Measurements from ENCODE around the gene TMC7. TPM values are rescaled to one million over a fixed set of nuclear protein-coding genes. Genes with fewer than 3 reads are reported as not detected.

The TMC7 gene
- total and polyA plus RNA-seq, 8 donors, result 0.19 to 23.8 (median 0.87) TPM; not detected in 1

- TF ChIP-seq POLR2A (IDR thresholded peaks at IDR 0.05), result no peak
- no peak for TF ChIP-seq EP300 (IDR thresholded peaks at IDR 0.05)
- TF ChIP-seq CTCF (IDR thresholded peaks at IDR 0.05), result no peak
- TF ChIP-seq POLR2AphosphoS5 (IDR thresholded peaks at IDR 0.05), result no peak
- H3K4me1 ChIP-seq, result peaks cover 0 to 18% (median 4%) of the 10 kb centered on the region in 4 donors
- H3K9me3 ChIP-seq, result no peaks in the 10 kb centered on the region
- intact Hi-C loops (cut with DNase I; ENCODE audit: low total_unique reads), result loop anchor here (10.0 kb wide), 1 partner anchor 103 kb away; no protein-coding TSS in a partner anchor
- H3K27ac ChIP-seq, result no peak overlapping the region
- WGBS, 5 donors, result 55 to 80% (median 61%) methylated on average over 6 of the region's 6 CpGs
- DNase-seq, result no peak
- H3K4me3 ChIP-seq, result no peak overlapping the region
- H3K36me3 ChIP-seq, result peaks cover 31 to 86% (median 82%) of the 10 kb centered on the region in 4 donors
- H3K27me3 ChIP-seq, result no peaks in the 10 kb centered on the region
Observed at GRCh38 chr16:19077879-19078278, 94.1 kb downstream of the TMC7 start.

GRCh38 chr16:19083670-19084069, 99.9 kb downstream of the TMC7 start:
- Histone ChIP-seq H3K27ac (no peak overlapping the region), H3K4me1 (peaks cover 14 to 17% (median 15%) of the 10 kb centered on the region in 4 donors), H3K4me3 (no peak overlapping the region), H3K27me3 (no peaks in the 10 kb centered on the region), H3K9me3 (no peaks in the 10 kb centered on the region), H3K36me3 (peaks cover 2 to 30% (median 28%) of the 10 kb centered on the region in 4 donors)
- 74 to 93% (median 88%) methylated on average over 1 of the region's 1 CpG for WGBS, 5 donors
- no peak for DNase-seq
- intact Hi-C loops (cut with DNase I; ENCODE audit: low total_unique reads), result no loop called here
- TF ChIP-seq EP300 (IDR thresholded peaks at IDR 0.05), result no peak
- TF ChIP-seq POLR2AphosphoS5 (IDR thresholded peaks at IDR 0.05), result no peak
- no peak for TF ChIP-seq CTCF (IDR thresholded peaks at IDR 0.05)
- TF ChIP-seq POLR2A (IDR thresholded peaks at IDR 0.05), result no peak

- H3K9me3 ChIP-seq, result no peaks in the 10 kb centered on the region
- intact Hi-C loops (cut with DNase I; ENCODE audit: low total_unique reads), result no loop called here
- TF ChIP-seq POLR2A (IDR thresholded peaks at IDR 0.05), result no peak
- no peak for TF ChIP-seq EP300 (IDR thresholded peaks at IDR 0.05)
- no peak for TF ChIP-seq POLR2AphosphoS5 (IDR thresholded peaks at IDR 0.05)
- no peak for TF ChIP-seq CTCF (IDR thresholded peaks at IDR 0.05)
- no peaks in the 10 kb centered on the region for H3K27me3 ChIP-seq
- no peak overlapping the region for H3K27ac ChIP-seq
- 80 to 86% (median 81%) methylated on average over 3 of the region's 3 CpGs for WGBS, 5 donors
- peaks cover 14 to 17% (median 15%) of the 10 kb centered on the region in 4 donors for H3K4me1 ChIP-seq
- DNase-seq, result no peak
- H3K4me3 ChIP-seq, result no peak overlapping the region
- peaks cover 0 to 25% (median 23%) of the 10 kb centered on the region in 4 donors for H3K36me3 ChIP-seq
Observed at GRCh38 chr16:19084139-19084538, 100.4 kb downstream of the TMC7 start.

- Histone ChIP-seq H3K9me3 (no peaks in the 10 kb centered on the region), H3K27me3 (no peaks in the 10 kb centered on the region), H3K27ac (no peak overlapping the region), H3K4me3 (no peak overlapping the region), H3K4me1 (peaks cover 14 to 17% (median 15%) of the 10 kb centered on the region in 4 donors), H3K36me3 (peaks cover 0 to 18% (median 17%) of the 10 kb centered on the region in 4 donors)
- intact Hi-C loops (cut with DNase I; ENCODE audit: low total_unique reads), result loop anchor here (5.0 kb wide), 2 partner anchors 82 to 287 kb away; partner anchors contain the start of gene SYT17
- WGBS, 5 donors, result 87 to 93% (median 89%) methylated on average over 5 of the region's 5 CpGs
- DNase-seq, result no peak
- TF ChIP-seq POLR2AphosphoS5 (IDR thresholded peaks at IDR 0.05), result no peak
- no peak for TF ChIP-seq EP300 (IDR thresholded peaks at IDR 0.05)
- TF ChIP-seq POLR2A (IDR thresholded peaks at IDR 0.05), result no peak
- no peak for TF ChIP-seq CTCF (IDR thresholded peaks at IDR 0.05)
Observed at GRCh38 chr16:19084879-19085278, 101.1 kb downstream of the TMC7 start.
